K562 (cell line): ENCODE data around the gene MEGF11. TPM values are rescaled to one million over a fixed set of nuclear protein-coding genes. Genes with fewer than 3 reads are reported as not detected.

Source experiments
- ATF6 ChIP-seq: sonication (generic); formaldehyde crosslinking; IDR thresholded peaks from 2 replicates; pipeline ENCODE4 v1.4.0; 2020; ENCODE audit warnings: mild to moderate bottlenecking, missing genetic modification reagents
- DPF2 ChIP-seq: fragments of 450-650 bp; IDR thresholded peaks from 2 replicates; pipeline ENCODE4 v1.6.1; 2016
- FOXP4 ChIP-seq: sonication (generic); formaldehyde crosslinking; IDR thresholded peaks from 2 replicates; pipeline ENCODE4 v1.8.0; 2022; ENCODE audit warnings: mild to moderate bottlenecking, missing genetic modification reagents, borderline replicate concordance
- GABPA ChIP-seq: fragments of 200-800 bp; sonication (Bioruptor generic); conservative IDR thresholded peaks from 2 replicates; pipeline ENCODE4 v1.6.1; 2016; ENCODE audit warnings: low read depth, missing genetic modification characterization, missing compliant biosample characterization
- GATA2 ChIP-seq: sonication (generic); formaldehyde crosslinking; IDR thresholded peaks from 2 replicates; pipeline ENCODE4 v1.4.0; 2020; ENCODE audit warnings: mild to moderate bottlenecking, missing genetic modification reagents
- KLF10 ChIP-seq: fragments of 250-450 bp; sonication (Bioruptor Pico); IDR thresholded peaks from 2 replicates; pipeline ENCODE4 v1.6.1; 2021; ENCODE audit warnings: matching md5 sums
- NCOR1 ChIP-seq: fragments of 450-650 bp; IDR thresholded peaks from 2 replicates; pipeline ENCODE4 v1.6.1; 2016; ENCODE audit warnings: mild to moderate bottlenecking, moderate library complexity
- POU5F1 ChIP-seq: fragments of 150-350 bp; IDR thresholded peaks from 2 replicates; pipeline ENCODE4 v1.6.1; 2014; ENCODE audit warnings: borderline replicate concordance, low read length, low read depth, mild to moderate bottlenecking; ENCODE audit not compliant: partially characterized antibody
- SNIP1 ChIP-seq: fragments of 450-650 bp; IDR thresholded peaks from 2 replicates; pipeline ENCODE4 v1.7.1; 2017; ENCODE audit warnings: low read depth, mild to moderate bottlenecking
- TEAD4 ChIP-seq, 2 experiments: sonication (generic) in 1 of 2; formaldehyde crosslinking in 1 of 2; IDR thresholded peaks; 2 replicates each; pipeline versions ENCODE4 v1.6.1 to v1.8.0; 2012 to 2022; ENCODE audit warnings: borderline replicate concordance in 1 of 2, inconsistent platforms in 1 of 2, low read length in 1 of 2, mild to moderate bottlenecking in 1 of 2, missing genetic modification reagents in 1 of 2
- ZBTB11 ChIP-seq, 3 experiments: fragments of 200-800 bp in 1 of 3; fragments of 250-450 bp in 1 of 3; fragments of 450-650 bp in 1 of 3; sonication (Bioruptor Pico) in 1 of 3; sonication (Bioruptor generic) in 1 of 3; formaldehyde crosslinking in 1 of 3; IDR thresholded peaks; 2 replicates each; pipeline versions ENCODE4 v1.6.1 to v1.8.0; 2016 to 2022; ENCODE audit warnings: mild to moderate bottlenecking in 2 of 3, missing genetic modification characterization in 2 of 3, missing compliant biosample characterization in 1 of 3, moderate library complexity in 1 of 3
- ZFX ChIP-seq: sonication (generic); formaldehyde crosslinking; IDR thresholded peaks from 2 replicates; pipeline ENCODE4 v1.8.0; 2022; ENCODE audit warnings: mild to moderate bottlenecking, missing genetic modification reagents, moderate library complexity
- ZNF121 ChIP-seq: sonication (generic); formaldehyde crosslinking; conservative IDR thresholded peaks from 2 replicates; pipeline ENCODE4 v1.8.0; 2022; ENCODE audit warnings: missing genetic modification reagents
- ZNF507 ChIP-seq: conservative IDR thresholded peaks from 2 replicates; pipeline ENCODE4 v1.6.1; 2017; ENCODE audit warnings: missing genetic modification characterization, missing compliant biosample characterization
- polyA plus RNA-seq, 8 experiments: library from polyadenylated mRNA; depleted of rRNA in 4 of 8; stranded (reverse) in 5 of 8; unstranded in 3 of 8; fragments of >200 nt; fragmentation: Nextera tagmentation in 2 of 8; fragmentation: Illumina TruSeq in 1 of 8; extraction: Ambion mirVana in 2 of 8; extraction: Trizol in 1 of 8; gene quantifications; 2 replicates each; pipeline versions ENCODE4 v1.2.1 to v1.2.3, GENCODE V29; 2011 to 2014; ENCODE audit warnings: inconsistent platforms in 1 of 8, missing spikeins in 1 of 8
- total RNA-seq, 7 experiments: library from RNA; depleted of rRNA in 6 of 7; stranded (reverse); fragments of >200 nt in 6 of 7; fragmentation: Illumina TruSeq in 2 of 7; extraction: Trizol in 2 of 7; gene quantifications; 2 replicates each; pipeline versions ENCODE4 v1.2.1 to v1.2.3, GENCODE V29; 2011 to 2021; ENCODE audit warnings: low replicate concordance in 1 of 7
- TF ChIP-seq, protein P1 (sequence below): fragments of 450-650 bp; IDR thresholded peaks from one replicate; pipeline ENCODE4 v1.6.1; 2018; ENCODE audit warnings: mild to moderate bottlenecking, moderate library complexity; ENCODE audit not compliant: partially characterized antibody
- TF ChIP-seq, protein P2 (sequence below): fragments of 450-650 bp; IDR thresholded peaks from 2 replicates; pipeline ENCODE4 v1.6.1; 2016; ENCODE audit warnings: antibody characterized with exemption

MEGF11 gene
- total and polyA plus RNA-seq, 9 of the 15 experiments (the other 6 are each of a cell fraction or from before 2014, with no cell fraction given): 0.06 to 0.23 (median 0.20) TPM; not detected in 6

DNA sequence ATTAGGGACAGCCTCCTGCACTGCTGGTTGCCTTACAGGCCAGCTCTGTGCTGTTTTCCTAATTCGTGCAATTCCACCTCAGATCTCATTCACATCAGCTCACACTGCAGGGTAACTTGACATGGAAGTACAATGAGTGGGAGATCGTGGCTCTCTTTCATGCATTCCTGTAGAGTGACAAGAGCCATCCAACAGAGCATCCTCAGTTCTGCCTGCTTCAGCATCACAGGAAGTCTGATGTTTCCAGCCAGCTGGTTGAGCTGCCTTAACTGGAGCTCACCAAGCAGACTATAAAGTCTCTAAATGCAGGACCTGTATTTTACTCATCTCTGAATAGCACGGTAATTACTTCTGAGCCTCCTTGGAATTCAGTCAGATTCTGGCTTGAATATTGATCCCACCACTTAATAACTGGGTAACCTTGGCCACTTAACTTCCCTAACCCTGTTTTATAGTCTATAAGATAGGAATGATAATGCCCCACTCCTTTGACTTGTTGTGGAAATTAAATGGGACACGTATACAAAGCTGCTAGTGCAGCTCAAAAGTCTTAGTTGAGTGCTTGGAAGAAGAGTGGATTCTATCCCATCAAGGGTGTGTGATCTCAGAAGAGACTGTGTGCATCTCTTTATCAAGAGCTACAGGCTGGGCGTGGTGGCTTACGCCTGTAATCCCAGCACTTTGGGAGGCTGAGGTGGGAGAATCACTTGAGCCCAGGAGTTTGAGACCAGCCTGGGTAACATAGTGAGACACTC is 38.4 kb upstream of the MEGF11 start (continued):
- TF ChIP-seq TEAD4 (IDR thresholded peaks at IDR 0.05; ENCODE audit: low read length): peak; percentile 54
- no peak for TF ChIP-seq TEAD4 (CRISPR knock-in tag; IDR thresholded peaks at IDR 0.05; ENCODE audit: borderline replicate concordance)
- TF ChIP-seq GABPA: no peak
- TF ChIP-seq, protein P1, sequence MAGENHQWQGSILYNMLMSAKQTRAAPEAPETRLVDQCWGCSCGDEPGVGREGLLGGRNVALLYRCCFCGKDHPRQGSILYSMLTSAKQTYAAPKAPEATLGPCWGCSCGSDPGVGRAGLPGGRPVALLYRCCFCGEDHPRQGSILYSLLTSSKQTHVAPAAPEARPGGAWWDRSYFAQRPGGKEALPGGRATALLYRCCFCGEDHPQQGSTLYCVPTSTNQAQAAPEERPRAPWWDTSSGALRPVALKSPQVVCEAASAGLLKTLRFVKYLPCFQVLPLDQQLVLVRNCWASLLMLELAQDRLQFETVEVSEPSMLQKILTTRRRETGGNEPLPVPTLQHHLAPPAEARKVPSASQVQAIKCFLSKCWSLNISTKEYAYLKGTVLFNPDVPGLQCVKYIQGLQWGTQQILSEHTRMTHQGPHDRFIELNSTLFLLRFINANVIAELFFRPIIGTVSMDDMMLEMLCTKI: no peak
- no peak for TF ChIP-seq FOXP4
- no peak for TF ChIP-seq ZBTB11 (CRISPR knock-in tag; IDR thresholded peaks at IDR 0.05)
- TF ChIP-seq ATF6 (CRISPR knock-in tag): no peak
- no peak for TF ChIP-seq ZFX
- TF ChIP-seq POU5F1: no peak
- TF ChIP-seq SNIP1: no peak
- no peak for TF ChIP-seq GATA2 (CRISPR knock-in tag)
- TF ChIP-seq ZNF507 (tag): no peak
- TF ChIP-seq, protein P2, sequence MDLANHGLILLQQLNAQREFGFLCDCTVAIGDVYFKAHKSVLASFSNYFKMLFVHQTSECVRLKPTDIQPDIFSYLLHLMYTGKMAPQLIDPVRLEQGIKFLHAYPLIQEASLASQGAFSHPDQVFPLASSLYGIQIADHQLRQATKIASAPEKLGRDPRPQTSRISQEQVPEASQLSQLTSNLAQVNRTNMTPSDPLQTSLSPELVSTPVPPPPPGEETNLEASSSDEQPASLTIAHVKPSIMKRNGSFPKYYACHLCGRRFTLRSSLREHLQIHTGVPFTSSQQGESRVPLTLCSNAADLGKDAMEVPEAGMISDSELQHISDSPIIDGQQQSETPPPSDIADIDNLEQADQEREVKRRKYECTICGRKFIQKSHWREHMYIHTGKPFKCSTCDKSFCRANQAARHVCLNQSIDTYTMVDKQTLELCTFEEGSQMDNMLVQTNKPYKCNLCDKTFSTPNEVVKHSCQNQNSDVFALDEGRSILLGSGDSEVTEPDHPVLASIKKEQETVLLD: no peak
- TF ChIP-seq KLF10 (CRISPR knock-in tag): no peak
- TF ChIP-seq NCOR1: peak; percentile 81
- TF ChIP-seq DPF2: peak; percentile 88
- no peak for TF ChIP-seq ZNF121
